ENCODE results near the gene FRMD4A.
"Not testable (repeated sequence)": the region's sequence is repeated elsewhere in the genome, so short reads cannot be mapped to it uniquely, and the experiment has no call there.

The FRMD4A gene

GRCh38 chr10:13942035-13942434 is 388.7 kb downstream of the FRMD4A start:
- no peak for DNase-seq

- DNase-seq: no peak
Measured at GRCh38 chr10:13939391-13939790, 391.3 kb downstream of the FRMD4A start.

GRCh38 chr10:13938950-13939349 is 391.8 kb downstream of the FRMD4A start:
- no peak for DNase-seq

GRCh38 chr10:13936826-13937225 is 393.9 kb downstream of the FRMD4A start:
- no peak for DNase-seq

GRCh38 chr10:13930120-13930519 is 400.6 kb downstream of the FRMD4A start:
- no peak for DNase-seq

GRCh38 chr10:13928451-13928850 is 402.3 kb downstream of the FRMD4A start:
- DNase-seq: no peak

GRCh38 chr10:13925971-13926780 is 404.5 kb downstream of the FRMD4A start:
- no peak for DNase-seq

GRCh38 chr10:13924040-13924725 is 406.5 kb downstream of the FRMD4A start:
- no peak for DNase-seq

- DNase-seq: no peak
Measured at GRCh38 chr10:13922586-13922985, 408.1 kb downstream of the FRMD4A start.

- no peak for DNase-seq
Measured at GRCh38 chr10:13921941-13922340, 408.8 kb downstream of the FRMD4A start.

GRCh38 chr10:13921131-13921530 is 409.6 kb downstream of the FRMD4A start:
- DNase-seq: not testable (repeated sequence)

- DNase-seq: no peak
Measured at GRCh38 chr10:13920465-13920864, 410.3 kb downstream of the FRMD4A start.

GRCh38 chr10:13920031-13920430 is 410.7 kb downstream of the FRMD4A start:
- no peak for DNase-seq

- no peak for DNase-seq
Measured at GRCh38 chr10:13917791-13918190, 412.9 kb downstream of the FRMD4A start.

- no peak for DNase-seq
Measured at GRCh38 chr10:13916384-13916947, 414.3 kb downstream of the FRMD4A start.

- DNase-seq: no peak
Measured at GRCh38 chr10:13915710-13916109, 415.0 kb downstream of the FRMD4A start.

GRCh38 chr10:13913897-13914296 is 416.8 kb downstream of the FRMD4A start:
- DNase-seq: no peak

- no peak for DNase-seq
Measured at GRCh38 chr10:13911821-13912520, 418.8 kb downstream of the FRMD4A start.

GRCh38 chr10:13909516-13910258 is 421.0 kb downstream of the FRMD4A start:
- DNase-seq: no peak

- DNase-seq: no peak
Measured at GRCh38 chr10:13908475-13908874, 422.2 kb downstream of the FRMD4A start.

GRCh38 chr10:13907570-13907969 is 423.2 kb downstream of the FRMD4A start:
- no peak for DNase-seq

- no peak for DNase-seq
Measured at GRCh38 chr10:13905281-13905680, 425.4 kb downstream of the FRMD4A start.

- no peak for DNase-seq
Measured at GRCh38 chr10:13904064-13904463, 426.7 kb downstream of the FRMD4A start.

Measured in stimulated activated CD4-positive, alpha-beta T cell treated with anti-CD3 and anti-CD28 coated beads, Interleukin-4, amount 100 ng/mL, for 1 hour (primary cell).